ENCODE data around the gene KSR1. TPM values are rescaled to one million over a fixed set of nuclear protein-coding genes. Genes with fewer than 3 reads are reported as not detected.

The KSR1 gene
- total and polyA plus RNA-seq, 9 of the 15 experiments (the other 6 are each of a cell fraction or from before 2014, with no cell fraction given), result 1.4 to 51.7 (median 18.4) TPM

DNA sequence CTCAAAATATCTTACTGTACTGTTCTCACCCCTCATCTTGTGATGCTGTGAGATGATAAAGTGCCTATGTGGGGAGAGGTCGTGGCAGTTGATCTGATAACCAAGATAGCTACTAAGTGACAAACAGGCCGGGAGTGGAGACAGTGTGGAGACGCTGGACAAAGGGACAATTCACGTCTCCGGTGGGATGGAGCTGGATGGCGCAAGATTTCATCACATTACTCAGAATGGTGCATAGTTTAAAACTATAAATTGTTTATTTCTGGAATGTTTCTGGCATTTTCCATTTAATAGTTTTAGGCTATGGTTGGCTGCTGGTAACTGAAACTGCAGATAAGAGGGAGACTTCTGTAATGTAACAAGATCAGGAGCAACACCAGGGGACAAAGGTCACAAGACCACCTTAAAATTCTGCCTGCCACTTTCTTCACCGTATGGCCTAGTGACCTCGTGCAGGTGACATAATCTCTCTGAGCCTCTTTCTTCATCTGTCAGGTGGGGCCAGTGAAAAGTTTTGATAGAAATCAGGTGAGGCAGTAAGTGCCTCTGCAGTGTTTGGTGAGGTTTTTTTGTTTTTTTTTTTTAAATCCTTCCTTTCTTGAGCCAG is 120.3 kb downstream of the KSR1 start (continued):
- TF ChIP-seq ATF7 (IDR thresholded peaks at IDR 0.05) (peak; percentile 40; the same call in 1 of the 2 replicates), CHD2 (IDR thresholded peaks at IDR 0.05; ENCODE audit: low read depth, low read length) (no peak), BACH1 (tag; IDR thresholded peaks at IDR 0.05) (no peak), SMARCA4 (IDR thresholded peaks at IDR 0.05) (peak; percentile 43), CXXC5 (CRISPR knock-in tag; IDR thresholded peaks at IDR 0.05) (peak; percentile 6; the same call in 1 of the 2 replicates), SMARCE1 (IDR thresholded peaks at IDR 0.05) (peak; percentile 26; the same call in 1 of the 2 replicates), BRD9 (IDR thresholded peaks at IDR 0.05; ENCODE audit: low read depth, partially characterized antibody) (peak; percentile 2), ZNF217 (CRISPR knock-in tag; IDR thresholded peaks at IDR 0.05) (no peak), CHCHD3 (CRISPR knock-in tag; IDR thresholded peaks at IDR 0.05) (no peak), MECOM (CRISPR knock-in tag; IDR thresholded peaks at IDR 0.05) (no peak), PTRF (tag; IDR thresholded peaks at IDR 0.05) (no peak; the same call in 1 of the 2 replicates), ASH1L (IDR thresholded peaks at IDR 0.05; ENCODE audit: borderline replicate concordance, low read depth, partially characterized antibody) (no peak), TCF3 (CRISPR knock-in tag; IDR thresholded peaks at IDR 0.05) (no peak)
- TF ChIP-seq, protein P1, sequence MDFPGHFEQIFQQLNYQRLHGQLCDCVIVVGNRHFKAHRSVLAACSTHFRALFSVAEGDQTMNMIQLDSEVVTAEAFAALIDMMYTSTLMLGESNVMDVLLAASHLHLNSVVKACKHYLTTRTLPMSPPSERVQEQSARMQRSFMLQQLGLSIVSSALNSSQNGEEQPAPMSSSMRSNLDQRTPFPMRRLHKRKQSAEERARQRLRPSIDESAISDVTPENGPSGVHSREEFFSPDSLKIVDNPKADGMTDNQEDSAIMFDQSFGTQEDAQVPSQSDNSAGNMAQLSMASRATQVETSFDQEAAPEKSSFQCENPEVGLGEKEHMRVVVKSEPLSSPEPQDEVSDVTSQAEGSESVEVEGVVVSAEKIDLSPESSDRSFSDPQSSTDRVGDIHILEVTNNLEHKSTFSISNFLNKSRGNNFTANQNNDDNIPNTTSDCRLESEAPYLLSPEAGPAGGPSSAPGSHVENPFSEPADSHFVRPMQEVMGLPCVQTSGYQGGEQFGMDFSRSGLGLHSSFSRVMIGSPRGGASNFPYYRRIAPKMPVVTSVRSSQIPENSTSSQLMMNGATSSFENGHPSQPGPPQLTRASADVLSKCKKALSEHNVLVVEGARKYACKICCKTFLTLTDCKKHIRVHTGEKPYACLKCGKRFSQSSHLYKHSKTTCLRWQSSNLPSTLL (IDR thresholded peaks at IDR 0.05), result no peak
- TF ChIP-seq, protein P2, sequence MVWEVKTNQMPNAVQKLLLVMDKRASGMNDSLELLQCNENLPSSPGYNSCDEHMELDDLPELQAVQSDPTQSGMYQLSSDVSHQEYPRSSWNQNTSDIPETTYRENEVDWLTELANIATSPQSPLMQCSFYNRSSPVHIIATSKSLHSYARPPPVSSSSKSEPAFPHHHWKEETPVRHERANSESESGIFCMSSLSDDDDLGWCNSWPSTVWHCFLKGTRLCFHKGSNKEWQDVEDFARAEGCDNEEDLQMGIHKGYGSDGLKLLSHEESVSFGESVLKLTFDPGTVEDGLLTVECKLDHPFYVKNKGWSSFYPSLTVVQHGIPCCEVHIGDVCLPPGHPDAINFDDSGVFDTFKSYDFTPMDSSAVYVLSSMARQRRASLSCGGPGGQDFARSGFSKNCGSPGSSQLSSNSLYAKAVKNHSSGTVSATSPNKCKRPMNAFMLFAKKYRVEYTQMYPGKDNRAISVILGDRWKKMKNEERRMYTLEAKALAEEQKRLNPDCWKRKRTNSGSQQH (CRISPR knock-in tag; IDR thresholded peaks at IDR 0.05), result no peak
- TF ChIP-seq, protein P3, sequence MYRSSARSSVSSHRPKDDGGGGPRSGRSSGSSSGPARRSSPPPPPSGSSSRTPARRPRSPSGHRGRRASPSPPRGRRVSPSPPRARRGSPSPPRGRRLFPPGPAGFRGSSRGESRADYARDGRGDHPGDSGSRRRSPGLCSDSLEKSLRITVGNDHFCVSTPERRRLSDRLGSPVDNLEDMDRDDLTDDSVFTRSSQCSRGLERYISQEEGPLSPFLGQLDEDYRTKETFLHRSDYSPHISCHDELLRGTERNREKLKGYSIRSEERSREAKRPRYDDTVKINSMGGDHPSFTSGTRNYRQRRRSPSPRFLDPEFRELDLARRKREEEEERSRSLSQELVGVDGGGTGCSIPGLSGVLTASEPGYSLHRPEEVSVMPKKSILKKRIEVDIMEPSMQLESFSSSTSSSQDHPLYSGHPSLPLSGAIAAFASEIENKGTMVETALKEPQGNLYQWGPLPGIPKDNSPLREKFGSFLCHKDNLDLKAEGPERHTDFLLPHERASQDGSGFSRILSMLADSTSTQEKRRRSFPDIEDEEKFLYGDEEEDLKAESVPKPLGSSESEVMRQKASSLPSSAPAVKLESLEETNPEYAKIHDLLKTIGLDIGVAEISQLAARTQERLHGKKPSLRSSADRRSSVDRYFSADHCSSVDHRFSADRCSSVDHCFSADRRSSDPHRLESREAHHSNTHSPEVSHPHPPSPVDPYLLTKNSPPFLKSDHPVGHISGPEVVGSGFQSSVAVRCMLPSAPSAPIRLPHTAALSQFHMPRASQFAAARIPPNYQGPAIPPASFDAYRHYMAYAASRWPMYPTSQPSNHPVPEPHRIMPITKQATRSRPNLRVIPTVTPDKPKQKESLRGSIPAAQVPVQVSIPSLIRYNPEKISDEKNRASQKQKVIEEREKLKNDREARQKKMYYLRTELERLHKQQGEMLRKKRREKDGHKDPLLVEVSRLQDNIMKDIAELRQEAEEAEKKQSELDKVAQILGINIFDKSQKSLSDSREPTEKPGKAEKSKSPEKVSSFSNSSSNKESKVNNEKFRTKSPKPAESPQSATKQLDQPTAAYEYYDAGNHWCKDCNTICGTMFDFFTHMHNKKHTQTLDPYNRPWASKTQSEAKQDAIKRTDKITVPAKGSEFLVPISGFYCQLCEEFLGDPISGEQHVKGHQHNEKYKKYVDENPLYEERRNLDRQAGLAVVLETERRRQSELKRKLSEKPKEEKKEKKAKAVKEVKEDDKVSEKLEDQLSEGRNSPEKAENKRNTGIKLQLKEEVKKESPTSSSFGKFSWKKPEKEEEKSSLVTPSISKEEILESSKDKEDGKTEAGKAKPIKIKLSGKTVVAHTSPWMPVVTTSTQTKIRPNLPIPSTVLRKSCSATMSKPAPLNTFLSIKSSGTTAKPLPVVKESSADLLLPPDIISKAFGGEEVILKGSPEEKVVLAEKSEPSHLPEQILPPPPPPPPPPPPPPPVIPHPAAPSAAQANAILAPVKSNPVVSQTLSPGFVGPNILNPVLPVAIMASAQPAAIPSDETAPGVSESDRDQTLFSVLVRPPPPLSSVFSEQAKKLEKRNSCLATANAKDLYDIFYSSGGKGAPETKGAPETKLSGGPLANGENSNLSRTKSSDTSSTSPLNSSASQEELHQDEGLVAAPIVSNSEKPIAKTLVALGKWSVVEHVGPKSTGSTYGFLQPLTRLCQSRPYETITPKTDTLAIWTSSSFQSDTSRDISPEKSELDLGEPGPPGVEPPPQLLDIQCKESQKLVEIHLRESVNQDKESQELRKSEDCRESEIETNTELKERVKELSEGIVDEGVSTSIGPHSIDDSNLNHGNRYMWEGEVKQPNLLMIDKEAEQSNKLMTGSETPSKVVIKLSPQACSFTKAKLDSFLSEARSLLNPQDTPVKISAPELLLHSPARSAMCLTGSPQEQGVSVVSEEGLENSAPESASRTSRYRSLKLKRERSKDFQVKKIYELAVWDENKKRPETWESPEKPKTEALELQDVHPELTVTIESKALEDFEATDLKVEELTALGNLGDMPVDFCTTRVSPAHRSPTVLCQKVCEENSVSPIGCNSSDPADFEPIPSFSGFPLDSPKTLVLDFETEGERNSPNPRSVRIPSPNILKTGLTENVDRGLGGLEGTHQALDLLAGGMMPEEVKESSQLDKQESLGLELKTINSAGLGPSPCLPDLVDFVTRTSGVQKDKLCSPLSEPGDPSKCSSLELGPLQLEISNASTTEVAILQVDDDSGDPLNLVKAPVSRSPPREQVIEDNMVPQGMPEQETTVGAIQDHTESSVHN (IDR thresholded peaks at IDR 0.05; ENCODE audit: borderline replicate concordance in 1 of 2, low read depth in 1 of 2), result 0 out of 4 replicates have a peak, but pooled peaks of 1 of the 2 experiments have one; percentile 17
